ENCODE data around the gene KIAA0930.

The KIAA0930 gene

DNA sequence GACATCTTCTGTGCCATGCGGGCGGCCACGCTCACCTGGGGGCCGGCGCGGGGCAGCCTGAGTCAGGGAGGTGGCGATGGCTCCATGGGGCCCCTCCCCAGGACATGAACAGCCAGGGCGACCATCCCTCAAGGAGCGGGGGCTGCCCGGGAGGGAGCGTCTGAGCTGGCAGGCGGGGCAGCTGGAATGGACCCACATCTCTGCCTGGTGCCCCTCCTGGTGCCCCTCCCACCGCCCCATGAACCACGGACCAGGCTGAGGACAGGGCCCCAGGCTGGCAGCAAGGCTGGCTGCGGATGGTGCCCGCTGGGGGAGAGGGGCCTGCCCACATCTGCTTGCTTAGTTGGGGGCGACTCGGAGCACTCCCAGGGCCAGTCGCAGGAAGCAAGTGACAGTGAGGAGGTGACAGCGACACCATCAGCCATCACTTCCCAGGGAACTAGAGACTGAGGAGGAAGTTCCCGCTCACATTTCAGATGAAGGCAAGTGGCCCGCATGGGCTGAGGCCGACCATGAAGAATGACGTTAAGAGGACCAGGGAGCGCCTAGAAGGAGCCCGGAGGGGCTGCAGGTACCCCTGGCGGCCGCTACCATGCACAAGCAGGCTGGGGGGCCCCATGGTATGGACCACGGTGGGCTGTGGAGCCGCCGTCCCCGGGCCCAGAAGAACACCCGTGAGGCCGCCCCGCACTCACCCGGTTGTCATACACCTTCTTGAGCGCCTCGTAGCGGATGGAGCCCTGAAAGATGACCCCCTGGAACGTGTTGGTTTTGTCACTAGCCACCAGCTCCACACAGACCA is 37.3 kb downstream of the KIAA0930 start:
- H3K36me3 ChIP-seq (ENCODE audit: insufficient read depth, low read length): peaks cover 37% of the 10 kb centered on the region
- H3K4me1 ChIP-seq (ENCODE audit: insufficient read depth, low read length): no peaks in the 10 kb centered on the region
- TF ChIP-seq EZH2 (IDR thresholded peaks at IDR 0.05; ENCODE audit: borderline replicate concordance, low read depth, low read length, severe bottlenecking): no peak
- TF ChIP-seq, protein P1, sequence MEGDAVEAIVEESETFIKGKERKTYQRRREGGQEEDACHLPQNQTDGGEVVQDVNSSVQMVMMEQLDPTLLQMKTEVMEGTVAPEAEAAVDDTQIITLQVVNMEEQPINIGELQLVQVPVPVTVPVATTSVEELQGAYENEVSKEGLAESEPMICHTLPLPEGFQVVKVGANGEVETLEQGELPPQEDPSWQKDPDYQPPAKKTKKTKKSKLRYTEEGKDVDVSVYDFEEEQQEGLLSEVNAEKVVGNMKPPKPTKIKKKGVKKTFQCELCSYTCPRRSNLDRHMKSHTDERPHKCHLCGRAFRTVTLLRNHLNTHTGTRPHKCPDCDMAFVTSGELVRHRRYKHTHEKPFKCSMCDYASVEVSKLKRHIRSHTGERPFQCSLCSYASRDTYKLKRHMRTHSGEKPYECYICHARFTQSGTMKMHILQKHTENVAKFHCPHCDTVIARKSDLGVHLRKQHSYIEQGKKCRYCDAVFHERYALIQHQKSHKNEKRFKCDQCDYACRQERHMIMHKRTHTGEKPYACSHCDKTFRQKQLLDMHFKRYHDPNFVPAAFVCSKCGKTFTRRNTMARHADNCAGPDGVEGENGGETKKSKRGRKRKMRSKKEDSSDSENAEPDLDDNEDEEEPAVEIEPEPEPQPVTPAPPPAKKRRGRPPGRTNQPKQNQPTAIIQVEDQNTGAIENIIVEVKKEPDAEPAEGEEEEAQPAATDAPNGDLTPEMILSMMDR (IDR thresholded peaks at IDR 0.05; ENCODE audit: borderline replicate concordance, extremely low read depth, low read length, poor library complexity, severe bottlenecking): no peak
- no peaks in the 10 kb centered on the region for H3K9me3 ChIP-seq (ENCODE audit: insufficient read depth, low read length, severe bottlenecking)
- H3K4me3 ChIP-seq (ENCODE audit: low read depth in 1 of 2, low read length in 2 of 2): no peak overlapping the region
- H3K27me3 ChIP-seq (ENCODE audit: insufficient read depth, low read length, poor library complexity): no peaks in the 10 kb centered on the region
- no peak overlapping the region for H2AFZ ChIP-seq (ENCODE audit: low read depth, low read length)
- no peak for ATAC-seq (ENCODE audit: insufficient read depth, low read depth)
- no peaks in the 10 kb centered on the region for H3K79me2 ChIP-seq (ENCODE audit: insufficient read depth, low read length)
- no peak overlapping the region for H3K27ac ChIP-seq (ENCODE audit: low read length)
- no peak overlapping the region for H3K4me2 ChIP-seq (ENCODE audit: insufficient read depth, low read length)
- H4K20me1 ChIP-seq (ENCODE audit: insufficient read depth, low read length): peaks cover 10% of the 10 kb centered on the region; the same call in 1 of the 2 replicates
- DNase-seq: no peak
- no peak overlapping the region for H3K9ac ChIP-seq (ENCODE audit: low read depth, low read length)

DNA sequence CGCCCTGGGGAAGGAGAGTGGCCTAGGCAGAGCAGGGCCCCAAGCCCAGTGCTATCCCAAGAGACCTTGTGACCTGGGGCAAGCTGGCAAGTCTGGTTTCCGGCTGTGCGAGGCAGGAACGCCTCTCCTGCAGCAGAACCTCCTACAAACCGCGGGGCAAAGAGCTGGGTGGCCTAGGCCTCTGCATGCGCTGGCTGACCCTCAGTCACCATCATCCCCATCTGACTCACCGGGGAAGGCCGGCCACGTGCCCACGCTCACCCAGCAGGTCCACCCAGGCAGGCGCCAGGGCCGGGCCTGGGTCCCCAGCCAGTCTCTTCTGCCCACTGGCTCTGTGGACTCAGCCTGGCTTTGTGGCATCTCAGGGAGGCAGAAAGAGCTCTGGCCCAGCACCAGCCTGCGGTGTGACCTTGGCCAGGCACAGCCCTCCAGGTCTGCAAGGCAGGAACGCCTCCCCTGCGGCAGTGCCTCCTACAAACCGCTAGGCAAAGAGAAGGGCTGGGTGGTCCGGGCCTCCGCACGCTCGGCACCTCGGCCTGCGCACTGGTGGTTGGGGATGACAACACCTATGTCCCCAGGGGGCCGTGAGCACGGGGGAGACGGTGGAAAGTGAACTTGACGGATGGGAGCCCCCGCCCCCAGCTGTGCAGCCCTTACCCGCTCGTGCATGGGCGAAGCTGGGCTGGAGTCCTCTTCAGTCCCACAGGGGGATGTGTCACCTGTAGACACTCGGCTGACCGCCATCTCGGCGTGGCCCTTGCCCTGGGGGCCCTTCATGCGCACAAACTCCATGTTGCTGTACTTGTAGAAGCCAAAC is 38.2 kb downstream of the KIAA0930 start:
- TF ChIP-seq EZH2 (IDR thresholded peaks at IDR 0.05; ENCODE audit: borderline replicate concordance, low read depth, low read length, severe bottlenecking): no peak
- TF ChIP-seq, protein P1 (IDR thresholded peaks at IDR 0.05; ENCODE audit: borderline replicate concordance, extremely low read depth, low read length, poor library complexity, severe bottlenecking): no peak
- Histone ChIP-seq H3K4me2 (ENCODE audit: insufficient read depth, low read length) (no peak overlapping the region), H4K20me1 (ENCODE audit: insufficient read depth, low read length) (peaks cover 7% of the 10 kb centered on the region; the same call in 1 of the 2 replicates), H3K79me2 (ENCODE audit: insufficient read depth, low read length) (no peaks in the 10 kb centered on the region), H3K4me3 (ENCODE audit: low read depth in 1 of 2, low read length in 2 of 2) (no peak overlapping the region), H3K27me3 (ENCODE audit: insufficient read depth, low read length, poor library complexity) (no peaks in the 10 kb centered on the region), H3K4me1 (ENCODE audit: insufficient read depth, low read length) (no peaks in the 10 kb centered on the region), H3K9me3 (ENCODE audit: insufficient read depth, low read length, severe bottlenecking) (no peaks in the 10 kb centered on the region), H2AFZ (ENCODE audit: low read depth, low read length) (no peak overlapping the region), H3K27ac (ENCODE audit: low read length) (no peak overlapping the region; the same call in 1 of the 2 replicates), H3K9ac (ENCODE audit: low read depth, low read length) (no peak overlapping the region), H3K36me3 (ENCODE audit: insufficient read depth, low read length) (peaks cover 44% of the 10 kb centered on the region)
- ATAC-seq (ENCODE audit: insufficient read depth, low read depth): no peak; the same call in 2 of the 3 replicates
- no peak for DNase-seq

DNA sequence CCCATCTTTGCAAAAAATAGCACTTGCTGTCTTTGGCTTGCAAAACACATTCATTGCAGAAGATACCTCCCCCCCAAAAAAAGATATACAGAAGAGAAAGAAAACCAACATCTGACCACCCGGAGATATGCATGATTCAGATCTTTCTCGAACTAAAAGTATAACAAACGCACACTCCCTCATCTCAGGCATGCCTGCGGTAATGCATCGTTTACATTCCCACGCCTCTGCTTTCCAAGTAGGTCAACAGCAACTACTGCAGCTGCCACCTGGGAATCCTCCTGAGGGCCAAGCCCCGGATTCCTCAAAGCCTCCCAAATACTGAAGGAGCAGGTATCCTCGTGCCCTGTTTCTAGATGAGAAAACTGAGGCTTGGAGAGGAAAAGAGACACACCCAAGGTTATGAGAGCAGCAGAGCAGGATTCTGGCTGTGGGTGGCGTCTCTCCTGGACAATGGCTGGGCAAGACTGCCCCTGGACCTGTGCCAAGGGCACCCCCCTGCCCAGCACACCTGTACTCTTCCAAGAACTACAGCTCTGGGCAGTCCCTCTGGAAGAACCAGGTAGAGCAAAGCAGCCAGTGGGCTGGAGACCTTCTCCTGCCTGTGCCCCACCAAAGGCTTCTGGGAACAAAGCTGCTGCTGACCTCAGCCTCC is 38.9 kb downstream of the KIAA0930 start:
- no peaks in the 10 kb centered on the region for H3K4me1 ChIP-seq (ENCODE audit: insufficient read depth, low read length)
- no peak overlapping the region for H3K9ac ChIP-seq (ENCODE audit: low read depth, low read length)
- H3K36me3 ChIP-seq (ENCODE audit: insufficient read depth, low read length): peaks cover 51% of the 10 kb centered on the region
- H3K79me2 ChIP-seq (ENCODE audit: insufficient read depth, low read length): no peaks in the 10 kb centered on the region
- no peaks in the 10 kb centered on the region for H3K27me3 ChIP-seq (ENCODE audit: insufficient read depth, low read length, poor library complexity)
- DNase-seq (no peak), ATAC-seq (ENCODE audit: insufficient read depth, low read depth) (no peak)
- H4K20me1 ChIP-seq (ENCODE audit: insufficient read depth, low read length): peaks cover 7% of the 10 kb centered on the region; the same call in 1 of the 2 replicates
- no peak overlapping the region for H2AFZ ChIP-seq (ENCODE audit: low read depth, low read length)
- no peak overlapping the region for H3K4me2 ChIP-seq (ENCODE audit: insufficient read depth, low read length)
- H3K27ac ChIP-seq (ENCODE audit: low read length): no peak overlapping the region
- H3K4me3 ChIP-seq (ENCODE audit: low read depth in 1 of 2, low read length in 2 of 2): no peak overlapping the region
- no peak for TF ChIP-seq EZH2 (IDR thresholded peaks at IDR 0.05; ENCODE audit: borderline replicate concordance, low read depth, low read length, severe bottlenecking)
- TF ChIP-seq, protein P1 (IDR thresholded peaks at IDR 0.05; ENCODE audit: borderline replicate concordance, extremely low read depth, low read length, poor library complexity, severe bottlenecking): no peak
- no peaks in the 10 kb centered on the region for H3K9me3 ChIP-seq (ENCODE audit: insufficient read depth, low read length, severe bottlenecking)

All from DND-41 (cell line).